Measurements from ENCODE around the gene FNDC1.

GRCh38 chr6:159305159-159305558, 136.0 kb downstream of the FNDC1 start:
- no peak for TF ChIP-seq CTCF (IDR thresholded peaks at IDR 0.05)
- TF ChIP-seq POLR2A (IDR thresholded peaks at IDR 0.05), result no peak

Measured in lower leg skin (tissue), 3 donors.